ENCODE results near the gene GUCA1C. TPM values are rescaled to one million over a fixed set of nuclear protein-coding genes. Genes with fewer than 3 reads are reported as not detected.

The GUCA1C gene
- total RNA-seq, 1 donor, result not detected

DNA sequence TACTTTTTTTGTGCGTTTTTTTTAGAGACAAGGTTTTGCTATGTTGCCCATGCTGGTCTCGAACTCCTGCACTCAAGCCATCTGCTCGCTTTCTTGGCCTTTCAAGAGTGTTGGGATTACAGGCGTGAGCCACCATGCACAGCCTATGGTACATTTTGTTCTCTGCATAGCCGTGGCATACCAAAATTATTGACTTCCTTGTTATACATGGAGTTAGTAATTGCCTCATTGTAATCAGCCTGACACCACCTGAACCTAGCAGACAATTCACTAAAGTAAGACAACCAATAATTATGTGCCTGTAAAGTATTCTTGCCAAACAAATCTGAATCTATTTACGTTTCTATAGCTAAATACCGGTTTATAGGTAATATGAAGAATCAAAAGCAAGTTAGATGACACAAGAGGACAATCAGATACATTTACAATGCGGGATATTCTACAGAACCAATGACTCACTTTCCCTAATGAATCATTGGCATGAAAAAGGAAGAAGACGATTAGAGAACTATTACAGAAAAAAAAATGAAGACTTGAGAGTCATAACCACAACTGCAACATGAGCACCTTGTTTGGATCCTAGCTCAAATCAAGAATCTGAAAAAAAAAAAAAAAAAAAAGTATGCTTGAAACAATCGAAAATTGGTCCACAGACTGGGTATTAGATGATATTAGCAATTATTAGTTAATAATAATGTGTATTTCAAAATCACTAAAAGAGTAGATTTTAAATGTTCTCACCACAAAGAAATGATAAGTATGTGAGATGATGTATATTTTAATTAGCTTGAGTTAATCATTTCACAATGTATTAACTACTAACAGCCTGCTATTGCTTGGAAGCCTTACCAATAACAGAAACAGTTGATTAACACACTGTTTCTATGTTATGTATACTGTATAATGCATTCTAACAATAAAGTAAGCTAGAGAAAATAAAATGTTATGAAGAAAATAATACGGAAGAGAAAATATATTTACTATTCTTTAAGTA, 7.1 kb downstream of the GUCA1C start:
- DNase-seq (ENCODE audit: low read depth), result no peak
- TF ChIP-seq, protein P1, sequence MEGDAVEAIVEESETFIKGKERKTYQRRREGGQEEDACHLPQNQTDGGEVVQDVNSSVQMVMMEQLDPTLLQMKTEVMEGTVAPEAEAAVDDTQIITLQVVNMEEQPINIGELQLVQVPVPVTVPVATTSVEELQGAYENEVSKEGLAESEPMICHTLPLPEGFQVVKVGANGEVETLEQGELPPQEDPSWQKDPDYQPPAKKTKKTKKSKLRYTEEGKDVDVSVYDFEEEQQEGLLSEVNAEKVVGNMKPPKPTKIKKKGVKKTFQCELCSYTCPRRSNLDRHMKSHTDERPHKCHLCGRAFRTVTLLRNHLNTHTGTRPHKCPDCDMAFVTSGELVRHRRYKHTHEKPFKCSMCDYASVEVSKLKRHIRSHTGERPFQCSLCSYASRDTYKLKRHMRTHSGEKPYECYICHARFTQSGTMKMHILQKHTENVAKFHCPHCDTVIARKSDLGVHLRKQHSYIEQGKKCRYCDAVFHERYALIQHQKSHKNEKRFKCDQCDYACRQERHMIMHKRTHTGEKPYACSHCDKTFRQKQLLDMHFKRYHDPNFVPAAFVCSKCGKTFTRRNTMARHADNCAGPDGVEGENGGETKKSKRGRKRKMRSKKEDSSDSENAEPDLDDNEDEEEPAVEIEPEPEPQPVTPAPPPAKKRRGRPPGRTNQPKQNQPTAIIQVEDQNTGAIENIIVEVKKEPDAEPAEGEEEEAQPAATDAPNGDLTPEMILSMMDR (IDR thresholded peaks at IDR 0.05; ENCODE audit: insufficient read depth, low read depth, low read length), result no peak
- no peak overlapping the region for H3K4me3 ChIP-seq (ENCODE audit: low read depth, low read length)

DNA sequence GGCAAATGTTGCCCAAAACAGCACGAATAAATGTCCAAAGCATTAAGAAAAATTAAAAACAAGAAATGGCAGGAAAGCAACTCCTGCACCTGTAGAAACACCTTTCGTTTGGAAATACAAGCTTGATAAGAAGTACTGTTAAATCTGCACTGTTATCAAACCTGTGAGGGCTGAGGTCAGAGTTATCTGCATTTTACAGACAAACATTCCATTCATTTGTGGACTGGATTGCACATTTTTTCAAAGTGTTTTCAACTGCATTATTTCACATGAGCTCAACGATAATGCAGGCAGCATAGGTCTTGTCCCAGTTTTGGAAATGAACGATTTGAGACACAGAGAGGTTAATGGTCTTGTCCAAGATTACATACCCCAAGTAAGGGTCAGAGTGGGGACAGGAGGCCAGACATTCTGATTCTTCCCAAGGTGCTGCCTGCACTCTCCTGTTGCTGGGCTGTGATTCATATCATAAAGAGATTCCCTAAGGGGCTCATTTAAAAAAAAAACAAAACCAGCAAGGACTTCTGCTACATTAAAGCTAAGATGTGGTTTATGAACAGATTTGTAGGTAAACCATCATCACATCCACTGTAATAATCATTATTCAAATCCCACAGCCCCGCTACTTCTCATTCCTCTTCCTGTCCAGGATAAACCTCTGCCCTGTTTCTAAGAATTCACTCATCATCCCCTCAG, 13.0 kb downstream of the GUCA1C start:
- no peak overlapping the region for H3K4me3 ChIP-seq (ENCODE audit: low read depth, low read length)
- DNase-seq (ENCODE audit: low read depth), result no peak
- TF ChIP-seq, protein P1 (IDR thresholded peaks at IDR 0.05; ENCODE audit: insufficient read depth, low read depth, low read length), result no peak

DNA sequence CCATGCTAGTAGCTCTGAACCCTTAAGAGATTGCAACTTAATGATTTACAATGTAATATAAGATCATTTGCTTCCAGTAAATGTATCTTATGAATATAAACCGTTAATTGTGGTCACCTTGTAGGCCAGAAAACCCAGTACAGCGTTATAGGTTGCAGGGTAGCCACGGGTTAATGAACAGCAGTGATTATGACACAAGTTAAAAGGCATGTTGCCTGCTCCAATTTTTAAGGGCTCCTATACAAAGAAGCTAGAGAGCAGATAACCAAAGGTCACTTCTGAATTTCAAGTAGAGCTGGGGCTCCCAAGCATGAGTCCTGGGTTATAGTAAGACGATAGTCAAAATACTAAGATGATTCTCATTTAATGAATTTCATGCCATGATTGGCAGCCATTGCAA, 13.5 kb downstream of the GUCA1C start:
- no peak overlapping the region for H3K4me3 ChIP-seq (ENCODE audit: low read depth, low read length)
- TF ChIP-seq, protein P1 (IDR thresholded peaks at IDR 0.05; ENCODE audit: insufficient read depth, low read depth, low read length), result no peak
- DNase-seq (ENCODE audit: low read depth), result no peak

DNA sequence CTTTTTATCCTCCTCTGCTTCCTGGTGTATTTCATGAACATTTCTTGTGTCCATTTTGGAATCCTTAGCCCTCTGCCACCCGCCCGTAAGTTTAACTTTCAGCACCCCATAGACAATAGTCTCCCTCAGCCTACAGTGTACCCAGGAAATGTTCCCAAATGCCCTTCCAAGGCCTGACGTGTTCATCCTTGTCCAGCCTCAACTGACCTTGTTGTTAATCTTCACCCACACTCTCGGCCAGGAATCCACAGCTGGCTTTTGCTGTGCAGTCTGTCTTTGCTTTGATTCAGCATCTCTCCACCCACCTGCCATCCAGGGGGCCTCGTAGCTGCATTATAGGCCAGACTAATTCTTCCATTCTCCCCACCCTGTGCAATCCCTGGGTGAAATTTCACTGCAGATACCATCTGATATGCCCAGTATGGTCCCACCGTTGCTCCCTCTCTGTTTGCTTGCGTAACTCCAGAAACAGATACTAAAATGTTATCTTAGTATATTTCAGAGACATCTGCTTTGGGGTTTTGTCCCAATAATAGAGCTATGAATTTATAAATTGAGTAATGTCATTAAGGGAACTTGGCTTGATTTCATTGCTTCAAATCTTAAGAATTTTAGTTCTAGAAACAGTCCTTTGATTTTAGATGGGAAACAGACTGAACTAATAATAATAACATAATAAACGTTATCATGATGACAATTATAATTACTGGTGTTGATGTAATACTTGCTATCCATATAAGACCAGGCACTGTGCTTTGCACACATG, 16.6 kb downstream of the GUCA1C start:
- TF ChIP-seq, protein P1 (IDR thresholded peaks at IDR 0.05; ENCODE audit: insufficient read depth, low read depth, low read length), result no peak
- no peak for DNase-seq (ENCODE audit: low read depth)
- H3K4me3 ChIP-seq (ENCODE audit: low read depth, low read length), result no peak overlapping the region

DNA sequence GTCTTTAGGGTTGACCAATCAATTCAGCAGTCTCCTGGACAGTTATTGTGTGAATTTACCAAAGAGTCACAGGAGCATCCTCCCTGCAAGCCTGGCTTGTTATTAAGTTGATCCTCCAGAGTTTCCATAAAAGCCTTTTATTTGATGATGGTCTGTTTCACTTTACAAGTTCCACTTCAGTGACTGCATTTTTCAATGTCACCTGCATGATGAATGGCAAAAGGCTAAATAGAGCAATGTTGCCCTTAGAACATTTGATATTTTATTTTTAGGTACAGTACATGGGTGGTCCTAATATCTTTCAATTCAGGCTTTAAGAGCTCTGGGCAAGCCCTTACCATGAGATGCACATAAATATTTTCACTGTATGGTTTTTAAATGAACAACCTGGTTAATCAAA, 22.6 kb downstream of the GUCA1C start:
- no peak overlapping the region for H3K4me3 ChIP-seq (ENCODE audit: low read depth, low read length)
- TF ChIP-seq, protein P1 (IDR thresholded peaks at IDR 0.05; ENCODE audit: insufficient read depth, low read depth, low read length), result no peak
- no peak for DNase-seq (ENCODE audit: low read depth)

DNA sequence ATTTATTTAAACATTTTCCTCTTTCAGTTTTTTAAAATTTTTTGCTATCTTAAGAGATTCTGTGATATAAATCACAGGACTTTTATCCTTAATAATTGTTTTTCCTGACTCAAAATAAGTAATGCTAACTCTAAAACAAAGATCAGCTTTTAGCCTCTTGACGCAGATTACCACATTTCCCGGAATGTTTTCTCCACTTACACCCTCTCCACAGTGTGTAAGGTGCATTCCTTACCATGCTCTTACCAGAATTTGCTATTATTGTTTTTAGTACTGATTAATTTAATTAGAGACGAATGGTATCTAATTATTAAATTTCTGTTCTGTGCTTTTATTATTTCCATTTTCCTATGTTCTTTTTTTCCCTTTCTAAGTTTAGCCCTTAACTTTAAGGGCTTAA, 34.8 kb downstream of the GUCA1C start:
- no peak overlapping the region for H3K4me3 ChIP-seq (ENCODE audit: low read depth, low read length)
- DNase-seq (ENCODE audit: low read depth), result no peak
- TF ChIP-seq, protein P1 (IDR thresholded peaks at IDR 0.05; ENCODE audit: insufficient read depth, low read depth, low read length), result no peak
